Adipocyte (in vitro differentiated cells): ENCODE measurements around the gene PSMD11.

Experiments
- DNase-seq: peaks from one replicate; pipeline ENCODE4 v3.0.0-alpha.2; 2015; ENCODE audit warnings: low read depth
- H3K27me3 ChIP-seq: replicated peaks from 2 replicates; pipeline ENCODE4 v1.7.0; 2013; ENCODE audit warnings: mild to moderate bottlenecking, low read length, moderate library complexity; ENCODE audit not compliant: control insufficient read depth, insufficient read depth
- H3K36me3 ChIP-seq: 2 replicates; pipeline ENCODE4 v1.7.0; 2013; ENCODE audit warnings: low read length, mild to moderate bottlenecking, moderate library complexity; ENCODE audit not compliant: control insufficient read depth, insufficient read depth, severe bottlenecking
- H3K4me1 ChIP-seq: 2 replicates; pipeline ENCODE4 v1.7.0; 2013; ENCODE audit warnings: mild to moderate bottlenecking, low read length, moderate library complexity; ENCODE audit not compliant: control insufficient read depth, insufficient read depth
- H3K4me3 ChIP-seq: 2 replicates; pipeline ENCODE4 v1.7.0; 2013; ENCODE audit warnings: mild to moderate bottlenecking, low read length, moderate library complexity
- H3K9ac ChIP-seq: 2 replicates; pipeline ENCODE4 v1.7.0; 2013; ENCODE audit warnings: mild to moderate bottlenecking, low read length, moderate library complexity
- H3K9me3 ChIP-seq: 2 replicates; pipeline ENCODE4 v1.7.0; 2013; ENCODE audit warnings: mild to moderate bottlenecking, low read length, moderate library complexity; ENCODE audit not compliant: control insufficient read depth

Gene PSMD11

DNA sequence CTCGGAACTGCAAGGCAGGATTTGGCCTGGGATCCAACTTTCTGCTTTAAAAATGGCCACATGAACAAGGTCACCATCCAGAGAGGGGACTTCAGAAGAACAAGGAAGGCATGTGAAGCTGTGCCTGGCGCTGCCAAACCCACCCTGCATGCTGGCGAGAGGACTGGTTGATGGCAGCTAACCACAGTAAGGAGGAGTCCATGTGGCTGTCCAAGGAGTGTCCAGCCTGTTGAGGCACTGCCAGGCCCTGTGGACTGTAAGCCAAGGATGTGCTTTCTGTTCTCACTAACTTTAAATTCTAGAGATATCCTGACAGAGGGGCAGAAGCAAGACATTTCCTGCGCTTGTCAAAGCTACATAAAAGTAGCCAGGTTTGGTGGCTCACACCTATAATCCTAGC is 82.8 kb downstream of the PSMD11 start:
- no peak overlapping the region for H3K9ac ChIP-seq
- H3K4me3 ChIP-seq, result no peak overlapping the region
- no peaks in the 10 kb centered on the region for H3K27me3 ChIP-seq
- no peaks in the 10 kb centered on the region for H3K36me3 ChIP-seq
- DNase-seq, result no peak
- H3K4me1 ChIP-seq, result peaks cover 12% of the 10 kb centered on the region
- H3K9me3 ChIP-seq, result no peaks in the 10 kb centered on the region

DNA sequence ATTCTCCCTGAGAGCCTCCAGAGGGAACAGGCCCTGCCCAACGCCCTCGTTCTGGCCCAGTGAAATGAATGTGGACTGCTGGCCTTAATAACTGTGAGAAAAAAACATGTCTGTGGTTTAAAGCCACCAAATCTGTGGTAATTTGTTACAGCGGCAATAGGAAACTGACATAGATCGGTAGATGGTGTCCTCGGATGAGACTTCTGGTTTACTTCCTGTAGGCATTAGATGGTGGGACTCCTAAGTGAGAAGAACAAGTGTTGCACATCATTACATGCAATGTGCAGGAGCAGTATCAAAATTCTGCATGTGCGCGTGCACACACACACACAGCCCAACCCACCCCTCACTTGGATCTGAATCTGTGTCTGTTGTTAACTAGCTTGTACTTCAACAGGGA is 84.5 kb downstream of the PSMD11 start:
- no peaks in the 10 kb centered on the region for H3K36me3 ChIP-seq
- no peak overlapping the region for H3K4me3 ChIP-seq
- no peak for DNase-seq
- no peak overlapping the region for H3K9ac ChIP-seq
- H3K27me3 ChIP-seq, result no peaks in the 10 kb centered on the region
- H3K4me1 ChIP-seq, result peaks cover 12% of the 10 kb centered on the region
- no peaks in the 10 kb centered on the region for H3K9me3 ChIP-seq

DNA sequence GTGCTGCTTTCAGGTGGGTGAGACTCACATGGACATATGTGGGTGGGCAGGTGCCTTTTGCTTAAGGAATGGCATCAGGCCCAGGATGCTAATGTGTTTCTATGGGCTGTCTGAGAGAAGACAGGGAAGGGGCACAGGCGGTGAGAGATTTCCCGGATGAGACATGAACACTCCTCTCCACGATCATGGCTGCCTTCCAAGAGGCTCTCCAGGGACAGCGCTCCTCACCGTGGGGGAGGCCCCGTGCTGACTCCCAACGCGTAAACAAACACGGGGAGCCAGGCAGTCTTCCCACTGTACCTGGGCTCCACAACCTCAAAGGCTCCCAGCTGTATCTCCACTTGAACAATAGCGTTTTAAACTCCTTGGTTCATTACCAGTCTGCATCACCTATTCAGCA is 85.3 kb downstream of the PSMD11 start:
- Histone ChIP-seq H3K36me3 (no peaks in the 10 kb centered on the region), H3K4me1 (peaks cover 12% of the 10 kb centered on the region), H3K4me3 (no peak overlapping the region), H3K9me3 (no peaks in the 10 kb centered on the region), H3K9ac (no peak overlapping the region), H3K27me3 (no peaks in the 10 kb centered on the region)
- no peak for DNase-seq
